Uterus (tissue), 4 donors: ENCODE data around the gene AK4. TPM values are rescaled to one million over a fixed set of nuclear protein-coding genes. Genes with fewer than 3 reads are reported as not detected.

Source experiments
- DNase-seq, 2 donors: peaks; one replicate each; pipeline ENCODE4 v3.0.0-alpha.2; 2019 to 2020
- H3K27ac ChIP-seq, 2 donors: fragments of 200-600 bp; sonication (generic); 1 replicate in 1 of 2; 2 replicates in 1 of 2; pipeline ENCODE4 v1.5.1; 2016 to 2018
- H3K27me3 ChIP-seq, 2 donors: fragments of 200-600 bp; sonication (generic); one replicate each; pipeline ENCODE4 v1.5.1; 2018 to 2019; ENCODE audit warnings: control low read depth in 1 of 2
- H3K36me3 ChIP-seq, 2 donors: fragments of 200-600 bp; sonication (generic); one replicate each; pipeline ENCODE4 v1.5.1; 2019; ENCODE audit warnings: control low read depth in 1 of 2
- H3K4me1 ChIP-seq, 2 donors: fragments of 200-600 bp; sonication (generic); one replicate each; pipeline ENCODE4 v1.5.1; 2018 to 2019; ENCODE audit warnings: control low read depth in 1 of 2
- H3K4me3 ChIP-seq, 2 donors: fragments of 200-600 bp; sonication (generic); 1 replicate in 1 of 2; 2 replicates in 1 of 2; pipeline ENCODE4 v1.5.1; 2018 to 2019; ENCODE audit warnings: mild to moderate bottlenecking in 1 of 2
- H3K9me3 ChIP-seq, 2 donors: fragments of 200-600 bp; sonication (generic); one replicate each; pipeline ENCODE4 v1.5.1; 2019; ENCODE audit warnings: control low read depth in 1 of 2
- POLR2A ChIP-seq, 2 donors: fragments of 450-650 bp; IDR thresholded peaks; one replicate each; pipeline ENCODE4 v1.6.1; 2016; ENCODE audit warnings: antibody characterized with exemption in 2 of 2, mild to moderate bottlenecking in 1 of 2, moderate library complexity in 1 of 2
- intact Hi-C: fragments of 100-400 bp; cut with DNase I; formaldehyde crosslinking; loops from one replicate; pipeline ENCODE4 v1.15.1; 2023; ENCODE audit warnings: low total_unique reads
- small RNA-seq: library from RNA; depleted of rRNA; stranded (forward); fragments of <200 nt; gene quantifications from one replicate; pipeline ENCODE3, GENCODE V24; 2016
- total RNA-seq, 4 donors: library from RNA; depleted of rRNA in 3 of 4; stranded (reverse); fragments of >200 nt in 3 of 4; gene quantifications; one replicate each; pipeline versions ENCODE4 v1.1.0 to v1.2.4, GENCODE V29; 2014 to 2023
- TF ChIP-seq, protein P1 (sequence below), 4 experiments: fragments of 200-600 bp in 2 of 4; fragments of 450-650 bp in 2 of 4; sonication (generic) in 2 of 4; IDR thresholded peaks; one replicate each; pipeline ENCODE4 v1.5.1; 2016 to 2019; ENCODE audit warnings: antibody characterized with exemption in 4 of 4, mild to moderate bottlenecking in 2 of 4, moderate library complexity in 1 of 4
- donor health status: DM: yes; HTN: yes; CAD: no.

Gene AK4
- total RNA-seq, 4 donors from 2014 or later: 9.5 to 31.5 (median 18.5) TPM

DNA sequence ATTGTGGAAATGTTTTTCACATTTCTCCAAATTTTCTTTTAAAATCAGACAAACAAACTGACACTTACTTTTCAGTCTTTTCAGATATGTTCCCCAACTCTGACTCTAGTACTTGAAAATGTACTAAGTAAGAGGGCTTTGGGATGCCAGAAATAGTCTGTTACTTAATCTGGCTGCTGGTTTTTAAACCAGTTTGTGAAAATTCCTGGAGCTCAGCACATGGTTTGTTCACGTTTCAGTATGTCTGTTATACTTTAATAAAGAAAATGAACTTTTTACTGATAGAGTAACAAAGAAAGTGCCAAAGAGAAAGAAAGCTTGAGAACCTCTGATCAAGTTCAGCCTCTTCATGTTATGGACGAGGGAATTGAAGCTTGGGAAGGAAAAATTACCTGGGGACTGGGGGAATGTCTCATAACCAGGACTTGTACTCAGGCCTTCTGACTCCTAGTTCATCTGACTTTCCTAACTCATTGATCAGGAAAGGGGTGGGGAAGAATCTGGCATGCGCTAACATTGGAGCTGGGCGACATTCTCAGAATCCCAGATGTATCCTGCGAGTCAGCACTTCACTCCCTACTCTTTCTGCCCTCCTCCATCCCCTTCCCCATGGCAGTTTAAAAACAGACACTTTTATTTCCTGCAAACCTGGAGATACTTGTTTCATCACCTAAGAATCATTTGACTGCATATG lies 130.5 kb downstream of the AK4 start:
- H3K4me1 ChIP-seq: no peaks in the 10 kb centered on the region
- intact Hi-C loops: no loop called here
- no peaks in the 10 kb centered on the region for H3K36me3 ChIP-seq
- no peak overlapping the region for H3K27ac ChIP-seq
- H3K9me3 ChIP-seq: no peaks in the 10 kb centered on the region
- TF ChIP-seq POLR2A (IDR thresholded peaks at IDR 0.05): no peak
- TF ChIP-seq, protein P1, sequence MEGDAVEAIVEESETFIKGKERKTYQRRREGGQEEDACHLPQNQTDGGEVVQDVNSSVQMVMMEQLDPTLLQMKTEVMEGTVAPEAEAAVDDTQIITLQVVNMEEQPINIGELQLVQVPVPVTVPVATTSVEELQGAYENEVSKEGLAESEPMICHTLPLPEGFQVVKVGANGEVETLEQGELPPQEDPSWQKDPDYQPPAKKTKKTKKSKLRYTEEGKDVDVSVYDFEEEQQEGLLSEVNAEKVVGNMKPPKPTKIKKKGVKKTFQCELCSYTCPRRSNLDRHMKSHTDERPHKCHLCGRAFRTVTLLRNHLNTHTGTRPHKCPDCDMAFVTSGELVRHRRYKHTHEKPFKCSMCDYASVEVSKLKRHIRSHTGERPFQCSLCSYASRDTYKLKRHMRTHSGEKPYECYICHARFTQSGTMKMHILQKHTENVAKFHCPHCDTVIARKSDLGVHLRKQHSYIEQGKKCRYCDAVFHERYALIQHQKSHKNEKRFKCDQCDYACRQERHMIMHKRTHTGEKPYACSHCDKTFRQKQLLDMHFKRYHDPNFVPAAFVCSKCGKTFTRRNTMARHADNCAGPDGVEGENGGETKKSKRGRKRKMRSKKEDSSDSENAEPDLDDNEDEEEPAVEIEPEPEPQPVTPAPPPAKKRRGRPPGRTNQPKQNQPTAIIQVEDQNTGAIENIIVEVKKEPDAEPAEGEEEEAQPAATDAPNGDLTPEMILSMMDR (IDR thresholded peaks at IDR 0.05): no peak
- no peaks in the 10 kb centered on the region for H3K27me3 ChIP-seq
- no peak overlapping the region for H3K4me3 ChIP-seq
- no peak for DNase-seq

- Histone ChIP-seq H3K27me3 (no peaks in the 10 kb centered on the region), H3K27ac (no peak overlapping the region), H3K4me3 (no peak overlapping the region), H3K9me3 (no peaks in the 10 kb centered on the region), H3K36me3 (no peaks in the 10 kb centered on the region), H3K4me1 (no peaks in the 10 kb centered on the region)
- no peak for TF ChIP-seq POLR2A (IDR thresholded peaks at IDR 0.05)
- intact Hi-C loops: no loop called here
- no peak for DNase-seq
Observed at GRCh38 chr1:65279070-65279779, 131.2 kb downstream of the AK4 start.

Small RNAs within 50 kb of the gene (small RNA-seq; reads per million reads assigned to genes)
- not detected for gene RPS29P7

Other genes with a start within 250 kb of the AK4 start
- gene JAK1, start 181.7 kb upstream of the AK4 start, total RNA-seq: 100 to 1,000 TPM in 3 of 4 donors, 10 to 100 TPM in 1; 70.9 to 136 (median 125) TPM
- gene DNAJC6, start 161.3 kb downstream of the AK4 start, total RNA-seq: 10 to 100 TPM in 1 of 4 donors, 1 to 10 TPM in 3; 3.1 to 11.3 (median 4.2) TPM